IMR-90 (cell line): ENCODE data around the gene ZFAND2A. TPM values are rescaled to one million over a fixed set of nuclear protein-coding genes. Genes with fewer than 3 reads are reported as not detected.
"Not testable (repeated sequence)": the region's sequence is repeated elsewhere in the genome, so short reads cannot be mapped to it uniquely, and the experiment has no call there.

Experiments
- ATAC-seq: fragments of 200-7000 bp; cut with Tn5 transposase; 2 replicates; pipeline ENCODE4 v1.9.1; 2020; ENCODE audit warnings: low read depth, mild to moderate bottlenecking, moderate library complexity
- BruUV-seq: library from RNA; stranded (reverse); fragments of 400-500 nt; replicated peaks from 2 replicates; lab custom pipeline; 2021; lab: Mats Ljungman, UMichigan
- CTCF ChIA-PET: fragments of 300-600 bp; formaldehyde crosslinking; extraction: SDS; loops from one replicate; lab custom pipeline; 2021; ENCODE audit warnings: antibody characterized with exemption; lab: Yijun Ruan, JAX
- POLR2A ChIA-PET: fragments of 300-600 bp; sonication (Branson Sonifier 250); formaldehyde crosslinking; loops from one replicate; lab custom pipeline; 2022; ENCODE audit warnings: antibody characterized with exemption; ENCODE audit not compliant: unreplicated experiment; lab: Charles Lee
- DNase-seq: peaks from one replicate; pipeline ENCODE4 v3.0.0; 2013
- H2AFZ ChIP-seq: replicated peaks from 2 replicates; pipeline ENCODE3; 2013; ENCODE audit warnings: low read length, mild to moderate bottlenecking; ENCODE audit not compliant: poor library complexity
- H2AK5ac ChIP-seq: 2 replicates; pipeline ENCODE4 v1.6.1; 2013; ENCODE audit warnings: low read depth, low read length, inconsistent platforms
- H2AK9ac ChIP-seq: replicated peaks from 2 replicates; pipeline ENCODE3; 2013; ENCODE audit warnings: mild to moderate bottlenecking, low read depth, low read length, moderate library complexity; ENCODE audit not compliant: poor library complexity
- H2BK120ac ChIP-seq: 2 replicates; pipeline ENCODE4 v1.6.1; 2013; ENCODE audit warnings: low read depth, low read length, inconsistent platforms
- H2BK15ac ChIP-seq: 3 replicates; pipeline ENCODE4 v1.6.1; 2013; ENCODE audit warnings: low read depth, low read length, inconsistent platforms
- H2BK20ac ChIP-seq: 2 replicates; pipeline ENCODE4 v1.6.1; 2013; ENCODE audit warnings: low read depth, mild to moderate bottlenecking, inconsistent platforms, low read length, moderate library complexity
- H2BK5ac ChIP-seq: 2 replicates; pipeline ENCODE4 v1.6.1; 2013; ENCODE audit warnings: mild to moderate bottlenecking, low read depth, low read length, inconsistent platforms; ENCODE audit not compliant: poor library complexity, severe bottlenecking
- H3K14ac ChIP-seq: replicated peaks from 2 replicates; pipeline ENCODE4 v1.6.1; 2013; ENCODE audit warnings: low read depth, low read length, inconsistent platforms
- H3K18ac ChIP-seq: 2 replicates; pipeline ENCODE4 v1.6.1; 2013; ENCODE audit warnings: low read depth, low read length, control low read depth
- H3K23ac ChIP-seq: 2 replicates; pipeline ENCODE4 v1.6.1; 2013; ENCODE audit warnings: low read depth, low read length, inconsistent platforms
- H3K27ac ChIP-seq: 2 replicates; pipeline ENCODE4 v1.5.1; 2013; ENCODE audit warnings: mild to moderate bottlenecking, control low read depth, low read length; ENCODE audit not compliant: insufficient read depth
- H3K27me3 ChIP-seq: 2 replicates; pipeline ENCODE4 v1.6.1; 2013; ENCODE audit warnings: low read length; ENCODE audit not compliant: control insufficient read depth, insufficient read depth
- H3K36me3 ChIP-seq: 2 replicates; pipeline ENCODE4 v1.6.1; 2013; ENCODE audit warnings: low read length, mixed read lengths; ENCODE audit not compliant: control insufficient read depth, insufficient read depth
- H3K4ac ChIP-seq: 2 replicates; pipeline ENCODE4 v1.6.1; 2013; ENCODE audit warnings: low read depth, low read length, inconsistent platforms
- H3K4me1 ChIP-seq: 2 replicates; pipeline ENCODE4 v1.6.1; 2013; ENCODE audit warnings: low read length, mixed read lengths; ENCODE audit not compliant: control insufficient read depth, insufficient read depth
- H3K4me2 ChIP-seq: 2 replicates; pipeline ENCODE4 v1.6.1; 2013; ENCODE audit warnings: low read depth, mild to moderate bottlenecking, control low read depth, low read length, moderate library complexity
- H3K4me3 ChIP-seq: 2 replicates; pipeline ENCODE4 v1.5.1; 2013; ENCODE audit warnings: low read depth, mild to moderate bottlenecking, control low read depth, low read length, moderate library complexity; ENCODE audit not compliant: insufficient read depth
- H3K56ac ChIP-seq: 2 replicates; pipeline ENCODE4 v1.6.1; 2013; ENCODE audit warnings: low read length, inconsistent platforms; ENCODE audit not compliant: insufficient read depth; ENCODE audit errors: extremely low read depth
- H3K79me1 ChIP-seq, 2 experiments: 2 replicates each; pipeline ENCODE4 v1.6.1; 2013; ENCODE audit warnings: low read length in 2 of 2, inconsistent platforms in 1 of 2, low read depth in 1 of 2
- H3K9ac ChIP-seq: 2 replicates; pipeline ENCODE4 v1.6.1; 2013; ENCODE audit warnings: low read depth, low read length, control low read depth
- H3K9me1 ChIP-seq: 2 replicates; pipeline ENCODE4 v1.6.1; 2013; ENCODE audit warnings: low read length, inconsistent platforms; ENCODE audit not compliant: insufficient read depth
- H3K9me3 ChIP-seq: 2 replicates; pipeline ENCODE4 v1.6.1; 2013; ENCODE audit warnings: low read length; ENCODE audit not compliant: control insufficient read depth, insufficient read depth
- H4K20me1 ChIP-seq: 2 replicates; pipeline ENCODE4 v1.6.1; 2013; ENCODE audit warnings: low read length, inconsistent platforms; ENCODE audit not compliant: insufficient read depth
- H4K5ac ChIP-seq: 2 replicates; pipeline ENCODE4 v1.6.1; 2013; ENCODE audit warnings: mild to moderate bottlenecking, low read depth, low read length, control low read depth
- H4K8ac ChIP-seq, 2 experiments: 2 replicates each; pipeline ENCODE4 v1.6.1; 2013; ENCODE audit warnings: low read depth in 2 of 2, low read length in 2 of 2, control low read depth in 1 of 2, inconsistent platforms in 1 of 2
- H4K91ac ChIP-seq: 2 replicates; pipeline ENCODE4 v1.6.1; 2013; ENCODE audit warnings: low read depth, low read length, inconsistent platforms; ENCODE audit not compliant: insufficient read depth
- FOS ChIP-seq: fragments of 150-350 bp; IDR thresholded peaks from 2 replicates; pipeline ENCODE4 v1.6.1; 2016; ENCODE audit warnings: low read depth, low read length
- NFE2L2 ChIP-seq: fragments of 150-350 bp; IDR thresholded peaks from 2 replicates; pipeline ENCODE4 v1.6.1; 2016; ENCODE audit warnings: low read depth, mild to moderate bottlenecking, low read length
- RAD21 ChIP-seq: IDR thresholded peaks from 2 replicates; pipeline ENCODE4 v1.6.1; 2012; ENCODE audit warnings: low read length, improper control_type of control experiment
- WGBS, 2 experiments: methylation state at CpG; one replicate each; pipeline versions ENCODE4 v1.1.5 to v1.1.7; 2013; ENCODE audit warnings: missing lambda C conversion rate in 2 of 2; ENCODE audit not compliant: insufficient read length in 1 of 2; ENCODE audit errors: extremely low coverage in 2 of 2; 5-methylcytosine and 5-hydroxymethylcytosine counted together
- dilution Hi-C: fragments of 300-500 bp; cut with HindIII; formaldehyde crosslinking; loops from one replicate; pipeline ENCODE4 v1.14.3; 2018; ENCODE audit warnings: low sequenced_read_pairs; ENCODE audit not compliant: unreplicated experiment
- in situ Hi-C: fragments of 300-500 bp; cut with MboI; formaldehyde crosslinking; loops from 3 replicates; pipeline ENCODE4 v1.14.3; 2019; ENCODE audit warnings: low sequenced_read_pairs, inconsistent platforms, mixed read lengths
- intact Hi-C: fragments of 100-400 bp; cut with micrococcal nuclease; formaldehyde crosslinking; loops from 2 replicates; pipeline ENCODE4 v1.10.0; 2022
- polyA plus RNA-seq, 3 experiments: library from polyadenylated mRNA; depleted of rRNA; stranded (reverse); fragments of >200 nt; gene quantifications; 2 replicates each; pipeline ENCODE4 v1.2.3, GENCODE V29; 2012; ENCODE audit warnings: low replicate concordance in 1 of 3
- total RNA-seq: library from RNA; depleted of rRNA; stranded (reverse); fragments of >200 nt; gene quantifications from 2 replicates; pipeline ENCODE4 v1.2.3, GENCODE V29; 2012
- TF ChIP-seq, protein P1 (sequence below): fragments of 150-350 bp; IDR thresholded peaks from 2 replicates; pipeline ENCODE4 v1.6.1; 2016; ENCODE audit warnings: low read depth, mild to moderate bottlenecking, low read length, moderate library complexity, borderline replicate concordance

The ZFAND2A gene
- total and polyA plus RNA-seq, 2 of the 4 experiments (the other 2 are of a cell fraction): 11.8 to 28.7 TPM

DNA sequence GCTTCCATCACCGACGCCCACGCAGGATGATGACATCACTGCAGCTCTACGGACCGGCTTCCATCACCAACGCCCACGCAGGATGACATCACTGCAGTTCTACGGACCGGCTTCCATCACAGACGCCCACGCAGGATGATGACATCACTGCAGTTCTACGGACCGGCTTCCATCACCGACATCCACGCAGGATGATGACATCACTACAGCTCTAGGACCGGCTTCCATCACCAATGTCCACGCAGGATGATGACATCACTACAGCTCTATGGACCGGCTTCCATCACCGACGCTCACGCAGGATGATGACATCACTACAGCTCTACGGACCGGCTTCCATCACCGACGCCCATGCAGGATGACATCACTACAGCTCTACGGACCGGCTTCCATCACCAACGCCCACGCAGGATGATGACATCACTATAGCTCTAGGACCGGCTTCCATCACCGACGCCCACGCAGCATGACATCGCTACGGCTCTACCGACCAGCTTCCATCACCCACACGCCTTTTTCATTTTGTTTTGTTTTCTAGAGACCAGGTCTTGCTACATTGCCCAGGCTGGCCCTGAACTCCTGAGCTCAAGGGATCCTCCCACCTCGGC is 42.6 kb downstream of the ZFAND2A start:
- no peak overlapping the region for H3K18ac ChIP-seq
- H4K5ac ChIP-seq: no peak overlapping the region
- CTCF ChIA-PET: no interaction called here
- H2AFZ ChIP-seq: no peak overlapping the region
- H3K27ac ChIP-seq: no peak overlapping the region
- H4K20me1 ChIP-seq: no peaks in the 10 kb centered on the region
- H3K4me1 ChIP-seq: no peaks in the 10 kb centered on the region
- H3K23ac ChIP-seq: no peak overlapping the region
- H3K4ac ChIP-seq: no peak overlapping the region
- no peaks in the 10 kb centered on the region for H3K36me3 ChIP-seq
- BruUV-seq: no TSS peak
- dilution Hi-C loops: no loop called here
- no peak overlapping the region for H2BK15ac ChIP-seq
- no peak overlapping the region for H3K4me2 ChIP-seq
- H4K91ac ChIP-seq: no peak overlapping the region
- no peak overlapping the region for H2BK120ac ChIP-seq
- no peak overlapping the region for H2BK20ac ChIP-seq
- in situ Hi-C loops: no loop called here
- no peak overlapping the region for H2BK5ac ChIP-seq
- H3K9ac ChIP-seq: no peak overlapping the region
- ATAC-seq: no peak
- H4K8ac ChIP-seq: no peak overlapping the region
- 88% methylated on average over 25 of the region's 38 CpGs; no CpG with 5 or more reads in 1 of the 2 experiments for WGBS, 2 experiments
- peaks cover 0 to 27% of the 10 kb centered on the region in 2 experiments; a peak in 3 of 4 replicates for H3K79me1 ChIP-seq
- no peaks in the 10 kb centered on the region for H3K9me3 ChIP-seq
- POLR2A ChIA-PET: no interaction called here
- TF ChIP-seq, protein P1, sequence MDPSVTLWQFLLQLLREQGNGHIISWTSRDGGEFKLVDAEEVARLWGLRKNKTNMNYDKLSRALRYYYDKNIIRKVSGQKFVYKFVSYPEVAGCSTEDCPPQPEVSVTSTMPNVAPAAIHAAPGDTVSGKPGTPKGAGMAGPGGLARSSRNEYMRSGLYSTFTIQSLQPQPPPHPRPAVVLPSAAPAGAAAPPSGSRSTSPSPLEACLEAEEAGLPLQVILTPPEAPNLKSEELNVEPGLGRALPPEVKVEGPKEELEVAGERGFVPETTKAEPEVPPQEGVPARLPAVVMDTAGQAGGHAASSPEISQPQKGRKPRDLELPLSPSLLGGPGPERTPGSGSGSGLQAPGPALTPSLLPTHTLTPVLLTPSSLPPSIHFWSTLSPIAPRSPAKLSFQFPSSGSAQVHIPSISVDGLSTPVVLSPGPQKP: no peak
- no peak for TF ChIP-seq FOS
- no peak for TF ChIP-seq RAD21
- TF ChIP-seq NFE2L2: no peak
- H3K9me1 ChIP-seq: no peaks in the 10 kb centered on the region
- no peak overlapping the region for H3K56ac ChIP-seq
- H2AK9ac ChIP-seq: no peak overlapping the region
- H3K27me3 ChIP-seq: no peaks in the 10 kb centered on the region
- H3K4me3 ChIP-seq: no peak overlapping the region
- no peak overlapping the region for H3K14ac ChIP-seq
- intact Hi-C loops: no loop called here
- DNase-seq: no peak
- H2AK5ac ChIP-seq: no peak overlapping the region

DNA sequence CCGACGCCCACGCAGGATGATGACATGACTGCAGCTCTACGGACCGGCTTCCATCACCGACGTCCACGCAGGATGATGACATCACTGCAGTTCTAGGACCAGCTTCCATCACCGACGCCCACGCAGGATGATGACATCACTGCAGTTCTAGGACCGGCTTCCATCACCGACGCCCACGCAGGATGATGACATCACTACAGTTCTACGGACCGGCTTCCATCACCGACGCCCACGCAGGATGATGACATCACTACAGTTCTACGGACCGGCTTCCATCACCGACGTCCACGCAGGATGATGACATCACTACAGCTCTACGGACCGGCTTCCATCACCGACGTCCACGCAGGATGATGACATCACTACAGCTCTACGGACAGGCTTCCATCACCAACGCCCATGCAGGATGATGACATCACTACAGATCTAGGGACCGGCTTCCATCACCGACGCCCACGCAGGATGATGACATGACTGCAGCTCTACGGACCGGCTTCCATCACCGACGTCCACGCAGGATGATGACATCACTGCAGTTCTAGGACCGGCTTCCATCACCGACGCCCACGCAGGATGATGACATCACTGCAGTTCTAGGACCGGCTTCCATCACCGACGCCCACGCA is 43.5 kb downstream of the ZFAND2A start:
- CTCF ChIA-PET: not testable (repeated sequence)

More for the DNA sequence above, 43.5 kb downstream of the ZFAND2A start:
- H3K9me1 ChIP-seq, H2AFZ ChIP-seq, H3K4me2 ChIP-seq, intact Hi-C loops, H3K23ac ChIP-seq, H3K36me3 ChIP-seq, H3K4ac ChIP-seq, H3K4me3 ChIP-seq, H4K91ac ChIP-seq, H4K20me1 ChIP-seq, H2BK5ac ChIP-seq, POLR2A ChIA-PET, H3K9me3 ChIP-seq, H3K27ac ChIP-seq, dilution Hi-C loops, H2AK5ac ChIP-seq, H3K14ac ChIP-seq, H3K18ac ChIP-seq, ATAC-seq, BruUV-seq, H3K9ac ChIP-seq, H3K4me1 ChIP-seq, H2BK15ac ChIP-seq, in situ Hi-C loops, H2BK20ac ChIP-seq, H3K27me3 ChIP-seq, H4K8ac ChIP-seq, DNase-seq, H2AK9ac ChIP-seq, H2BK120ac ChIP-seq, H4K5ac ChIP-seq, H3K56ac ChIP-seq: not testable (repeated sequence)
- peaks cover 0 to 27% of the 10 kb centered on the region in 2 experiments; a peak in 3 of 4 replicates for H3K79me1 ChIP-seq
- WGBS, 2 experiments: 67% methylated on average over 3 of the region's 49 CpGs; no CpG with 5 or more reads in 1 of the 2 experiments
